ENCODE results near the gene MAST3.
A peak's percentile ranks its signal among the peaks of the same experiment; 100 is the strongest.

MAST3 gene

DNA sequence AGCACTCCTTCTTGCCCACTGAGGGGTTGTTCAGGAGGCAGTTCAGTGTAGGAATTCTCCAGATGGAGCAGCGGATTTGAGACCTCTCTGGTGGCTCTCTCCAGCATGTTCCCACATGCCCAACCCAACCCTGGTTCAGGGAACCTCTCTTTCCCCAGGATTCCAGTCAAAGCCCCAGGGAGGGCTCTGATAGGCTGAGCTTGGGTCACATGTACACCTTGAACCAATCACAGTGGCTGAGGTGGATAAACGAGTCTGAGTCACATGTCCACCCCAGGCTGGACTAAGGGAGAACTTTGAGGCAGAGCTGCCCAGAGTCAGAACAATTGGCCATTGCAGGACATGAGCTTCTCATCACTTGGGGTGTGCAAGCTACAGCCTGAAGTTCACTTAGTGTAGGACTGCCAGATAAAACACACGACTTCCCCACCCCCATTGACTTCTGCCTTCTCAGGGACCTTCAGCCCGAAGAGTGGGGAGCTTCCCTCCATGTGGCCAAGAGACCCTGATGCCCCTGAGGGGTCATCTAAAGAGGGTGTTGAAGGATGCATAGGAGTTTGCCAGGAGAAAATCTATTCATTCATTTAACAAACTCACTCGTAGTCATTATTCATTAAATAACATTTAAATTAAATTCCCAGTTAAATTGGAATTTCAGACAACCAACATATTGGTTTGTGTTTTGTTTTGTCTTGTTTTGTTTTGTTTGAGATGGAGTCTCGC is 4.0 kb upstream of the MAST3 start:
- no peak for TF ChIP-seq Cebpa-rat (IDR thresholded peaks at IDR 0.05)
- Histone ChIP-seq H3K9me3 (replicated peaks in 1 of 11) (no peaks in the 10 kb centered on the region), H3K36me3 (no peaks in the 10 kb centered on the region), H3K9ac (no peak overlapping the region), H3K4me2 (no peak overlapping the region), H3K4me3 (no peak overlapping the region), H3K27ac (no peak overlapping the region), H4K20me1 (no peaks in the 10 kb centered on the region), H3K27me3 (no peaks in the 10 kb centered on the region), H3K4me1 (peaks cover 51 to 65% (median 56%) of the 10 kb centered on the region in 10 experiments)

GRCh38 chr19:18096258-18096657 is 1.3 kb upstream of the MAST3 start:
- peaks cover 0 to under 1% (median 0%) of the 10 kb centered on the region in 11 experiments; a peak in 1 of 22 replicates for H3K36me3 ChIP-seq
- no peak for TF ChIP-seq Cebpa-rat (IDR thresholded peaks at IDR 0.05)
- H3K9me3 ChIP-seq (replicated peaks in 1 of 11), result no peaks in the 10 kb centered on the region
- peaks cover 49 to 62% (median 53%) of the 10 kb centered on the region in 10 experiments for H3K4me1 ChIP-seq
- no peaks in the 10 kb centered on the region for H4K20me1 ChIP-seq
- no peak overlapping the region for H3K9ac ChIP-seq
- no peak overlapping the region for H3K4me3 ChIP-seq
- no peak overlapping the region for H3K4me2 ChIP-seq
- no peak overlapping the region for H3K27ac ChIP-seq
- no peaks in the 10 kb centered on the region for H3K27me3 ChIP-seq

GRCh38 chr19:18097993-18098890 is 664 bp downstream of the MAST3 start:
- H3K9me3 ChIP-seq (replicated peaks in 1 of 11), result no peaks in the 10 kb centered on the region
- H3K36me3 ChIP-seq, result peaks cover 0 to 9% (median 0%) of the 10 kb centered on the region in 11 experiments; a peak in 2 of 22 replicates
- H3K27ac ChIP-seq, result peak overlapping the region; percentile 19 to 83 (median 75); a peak in 20 of 22 replicates
- TF ChIP-seq Cebpa-rat (IDR thresholded peaks at IDR 0.05), result no peak
- H3K4me2 ChIP-seq, result peak overlapping the region; percentile 76 to 99 (median 94)
- H3K4me3 ChIP-seq, result peak overlapping the region; percentile 66 to 83 (median 74)
- no peaks in the 10 kb centered on the region for H4K20me1 ChIP-seq
- peak overlapping the region; percentile 71 to 85 (median 79) for H3K9ac ChIP-seq
- H3K27me3 ChIP-seq, result no peaks in the 10 kb centered on the region
- peaks cover 38 to 62% (median 54%) of the 10 kb centered on the region in 10 experiments for H3K4me1 ChIP-seq

GRCh38 chr19:18098891-18099622 is 1.5 kb downstream of the MAST3 start:
- H3K36me3 ChIP-seq, result peaks cover 0 to 9% (median 0%) of the 10 kb centered on the region in 11 experiments; a peak in 2 of 22 replicates
- H3K9ac ChIP-seq, result peak overlapping the region; percentile 71 to 85 (median 79)
- peak overlapping the region; percentile 66 to 83 (median 74) for H3K4me3 ChIP-seq
- H3K4me1 ChIP-seq, result peaks cover 46 to 70% (median 63%) of the 10 kb centered on the region in 10 experiments
- H4K20me1 ChIP-seq, result no peaks in the 10 kb centered on the region
- peak overlapping the region in 10 of 11 experiments; percentile 28 to 83 (median 76); a peak in 19 of 22 replicates for H3K27ac ChIP-seq
- H3K27me3 ChIP-seq, result no peaks in the 10 kb centered on the region
- peak overlapping the region; percentile 76 to 99 (median 94) for H3K4me2 ChIP-seq
- H3K9me3 ChIP-seq (replicated peaks in 1 of 11), result no peaks in the 10 kb centered on the region
- TF ChIP-seq Cebpa-rat (IDR thresholded peaks at IDR 0.05), result no peak

GRCh38 chr19:18099623-18099995 is 2.0 kb downstream of the MAST3 start:
- Histone ChIP-seq H3K36me3 (peaks cover 0 to 9% (median 0%) of the 10 kb centered on the region in 11 experiments; a peak in 2 of 22 replicates), H4K20me1 (no peaks in the 10 kb centered on the region), H3K4me3 (peak overlapping the region; percentile 66 to 83 (median 74); a peak in 14 of 20 replicates), H3K4me1 (peaks cover 47 to 76% (median 67%) of the 10 kb centered on the region in 10 experiments), H3K27me3 (no peaks in the 10 kb centered on the region), H3K27ac (peak overlapping the region in 9 of 11 experiments; percentile 26 to 83 (median 76); a peak in 18 of 22 replicates), H3K4me2 (peak overlapping the region; percentile 76 to 99 (median 94)), H3K9me3 (replicated peaks in 1 of 11) (no peaks in the 10 kb centered on the region), H3K9ac (peak overlapping the region in 10 of 11 experiments; percentile 71 to 85 (median 79); a peak in 17 of 22 replicates)
- no peak for TF ChIP-seq Cebpa-rat (IDR thresholded peaks at IDR 0.05)

DNA sequence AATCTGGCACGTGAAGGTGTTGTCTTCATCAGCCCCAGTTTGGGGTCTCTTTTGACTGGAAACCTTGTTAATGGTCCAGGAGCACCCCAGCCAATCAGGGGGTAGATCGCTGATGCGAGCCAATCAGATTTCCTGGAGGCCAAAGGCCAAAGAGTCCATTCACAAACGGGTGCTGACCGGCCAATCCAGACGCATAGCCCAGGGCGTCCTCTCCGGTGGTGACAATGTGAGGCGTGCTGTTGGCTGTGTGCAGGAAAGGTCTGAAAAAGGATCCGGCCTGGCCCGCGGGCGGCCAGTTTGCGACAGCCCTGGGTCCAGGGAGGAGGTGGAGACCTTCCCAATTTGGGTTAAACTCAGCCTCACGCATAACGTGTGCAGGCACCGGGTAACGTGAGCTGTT is 3.1 kb downstream of the MAST3 start:
- Histone ChIP-seq H3K36me3 (peaks cover 0 to 9% (median 0%) of the 10 kb centered on the region in 11 experiments; a peak in 2 of 22 replicates), H4K20me1 (no peaks in the 10 kb centered on the region), H3K27ac (peak overlapping the region in 8 of 11 experiments; percentile 6 to 81 (median 74); a peak in 11 of 22 replicates), H3K4me2 (peak overlapping the region; percentile 76 to 99 (median 94); a peak in 21 of 22 replicates), H3K27me3 (no peaks in the 10 kb centered on the region), H3K4me1 (peaks cover 51 to 84% (median 78%) of the 10 kb centered on the region in 10 experiments), H3K4me3 (no peak overlapping the region), H3K9me3 (replicated peaks in 1 of 11) (no peaks in the 10 kb centered on the region), H3K9ac (peak overlapping the region in 1 of 11 experiments; percentile 8; a peak in 1 of 22 replicates)
- TF ChIP-seq Cebpa-rat (IDR thresholded peaks at IDR 0.05), result no peak

GRCh38 chr19:18101268-18101667 is 3.7 kb downstream of the MAST3 start:
- H3K4me1 ChIP-seq, result peaks cover 51 to 89% (median 82%) of the 10 kb centered on the region in 10 experiments
- no peak for TF ChIP-seq Cebpa-rat (IDR thresholded peaks at IDR 0.05)
- no peaks in the 10 kb centered on the region for H3K9me3 ChIP-seq (replicated peaks in 1 of 11)
- peak overlapping the region in 6 of 11 experiments; percentile 12 to 81 (median 40); a peak in 5 of 22 replicates for H3K27ac ChIP-seq
- no peak overlapping the region for H3K4me3 ChIP-seq
- no peak overlapping the region for H3K9ac ChIP-seq
- no peaks in the 10 kb centered on the region for H4K20me1 ChIP-seq
- H3K4me2 ChIP-seq, result peak overlapping the region in 8 of 11 experiments; percentile 25 to 96 (median 90); a peak in 12 of 22 replicates
- H3K36me3 ChIP-seq, result peaks cover 0 to 9% (median 0%) of the 10 kb centered on the region in 11 experiments; a peak in 2 of 22 replicates
- no peaks in the 10 kb centered on the region for H3K27me3 ChIP-seq
